Measurements from ENCODE around the gene MKLN1. TPM values are rescaled to one million over a fixed set of nuclear protein-coding genes. Genes with fewer than 3 reads are reported as not detected.

Gene MKLN1
- total RNA-seq, 1 donor from 2014 or later = 48.4 TPM

DNA sequence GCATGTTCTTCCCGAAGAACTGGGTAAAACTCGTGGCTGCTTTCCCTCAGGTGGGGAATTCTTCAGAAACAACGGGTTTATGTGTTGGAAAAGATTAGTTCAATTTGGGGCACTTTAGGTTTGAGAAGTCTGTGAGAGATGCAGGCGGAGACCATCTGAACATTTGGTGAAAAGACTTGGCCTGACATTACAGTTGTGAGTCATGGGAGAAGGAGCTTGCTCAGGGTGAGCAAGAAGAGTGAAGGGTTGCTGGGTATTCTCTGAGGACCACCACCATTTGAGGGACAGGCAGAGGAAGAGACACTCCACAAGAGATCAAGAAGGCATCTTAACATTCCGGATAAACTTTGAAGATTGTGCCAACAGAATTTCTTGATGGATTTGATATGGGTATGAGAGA is 140.1 kb downstream of the MKLN1 start:
- intact Hi-C loops (cut with DNase I) = no loop called here
- no peak for DNase-seq (ENCODE audit: extremely low spot score in 2 of 2)
- Histone ChIP-seq H3K4me1 (no peaks in the 10 kb centered on the region), H3K27me3 (no peaks in the 10 kb centered on the region), H3K9me3 (no peaks in the 10 kb centered on the region), H3K4me3 (no peak overlapping the region), H3K36me3 (peaks cover 0 to 61% of the 10 kb centered on the region in 2 donors), H3K27ac (no peak overlapping the region)
- no peak for TF ChIP-seq CTCF (IDR thresholded peaks at IDR 0.05)
- no peak for TF ChIP-seq POLR2A (IDR thresholded peaks at IDR 0.05)
- TF ChIP-seq POLR2AphosphoS5 (IDR thresholded peaks at IDR 0.05; ENCODE audit: insufficient read depth in 1 of 2, low read depth in 1 of 2) = no peak

GRCh38 chr7:131471250-131472004 is 143.8 kb downstream of the MKLN1 start:
- peaks cover 0 to 37% of the 10 kb centered on the region in 2 donors for H3K36me3 ChIP-seq
- intact Hi-C loops (cut with DNase I) = no loop called here

GRCh38 chr7:131476740-131477139 is 149.1 kb downstream of the MKLN1 start:
- no peak overlapping the region for H3K27ac ChIP-seq
- DNase-seq (ENCODE audit: extremely low spot score in 2 of 2) = no peak
- intact Hi-C loops (cut with DNase I) = no loop called here
- H3K9me3 ChIP-seq = no peaks in the 10 kb centered on the region
- H3K27me3 ChIP-seq = no peaks in the 10 kb centered on the region
- no peak for TF ChIP-seq CTCF (IDR thresholded peaks at IDR 0.05)
- TF ChIP-seq POLR2A (IDR thresholded peaks at IDR 0.05) = no peak
- no peak for TF ChIP-seq POLR2AphosphoS5 (IDR thresholded peaks at IDR 0.05; ENCODE audit: insufficient read depth in 1 of 2, low read depth in 1 of 2)
- no peak overlapping the region for H3K4me3 ChIP-seq
- H3K4me1 ChIP-seq = no peaks in the 10 kb centered on the region
- peaks cover 0 to 6% of the 10 kb centered on the region in 2 donors for H3K36me3 ChIP-seq

More at GRCh38 chr7:131471250-131472004, 143.8 kb downstream of the MKLN1 start:
- Histone ChIP-seq H3K9me3 (no peaks in the 10 kb centered on the region), H3K4me3 (no peak overlapping the region), H3K4me1 (no peaks in the 10 kb centered on the region), H3K27ac (no peak overlapping the region), H3K27me3 (no peaks in the 10 kb centered on the region)
- no peak for DNase-seq (ENCODE audit: extremely low spot score in 2 of 2)
- TF ChIP-seq POLR2AphosphoS5 (IDR thresholded peaks at IDR 0.05; ENCODE audit: insufficient read depth in 1 of 2, low read depth in 1 of 2) = no peak
- no peak for TF ChIP-seq CTCF (IDR thresholded peaks at IDR 0.05)
- no peak for TF ChIP-seq POLR2A (IDR thresholded peaks at IDR 0.05)

DNA sequence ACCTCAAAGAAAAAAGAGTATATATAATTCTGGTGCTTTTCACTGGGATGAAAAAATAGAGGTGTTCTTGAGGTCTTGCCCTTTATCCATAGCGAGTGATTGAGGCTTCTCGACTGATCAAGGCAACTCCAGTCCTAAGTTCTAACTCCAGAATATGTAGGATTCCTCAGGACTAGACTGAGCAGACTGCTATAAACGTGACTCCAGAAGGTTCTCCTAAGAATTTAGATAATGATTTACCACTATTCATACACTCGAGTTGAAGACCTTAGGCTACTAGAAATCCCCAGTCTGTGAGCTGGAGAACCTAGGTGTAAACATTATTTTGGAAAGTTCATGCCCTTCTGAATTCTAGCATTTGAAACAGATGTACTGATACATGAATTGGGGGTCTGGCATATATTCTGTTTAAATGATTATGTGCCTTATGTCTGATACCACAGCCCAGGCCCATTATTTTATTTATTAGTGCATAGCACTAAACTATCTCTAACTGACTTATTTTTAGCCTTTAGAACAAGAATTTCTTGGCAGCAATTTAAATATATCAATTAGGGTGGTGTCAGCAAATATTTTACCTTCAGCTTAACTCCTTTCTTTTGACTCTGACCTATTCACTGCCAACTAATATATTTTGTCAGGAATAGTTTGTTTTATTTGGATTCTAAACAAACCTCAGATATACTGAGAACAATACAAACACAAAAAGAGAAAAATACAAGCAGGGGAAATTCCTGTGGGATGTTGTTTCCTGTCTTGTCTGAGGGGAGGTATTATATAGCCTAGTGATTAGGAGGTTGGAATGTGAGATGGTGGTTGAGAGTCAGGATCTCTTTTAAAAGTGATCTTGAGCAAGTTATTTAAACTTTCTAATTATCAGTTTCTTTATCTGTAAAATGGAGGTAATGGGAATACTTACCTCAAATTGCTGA is 153.0 kb downstream of the MKLN1 start:
- DNase-seq (ENCODE audit: extremely low spot score in 2 of 2) = no peak
- Histone ChIP-seq H3K27ac (no peak overlapping the region), H3K4me3 (no peak overlapping the region), H3K9me3 (no peaks in the 10 kb centered on the region), H3K36me3 (peaks cover 0 to 6% of the 10 kb centered on the region in 2 donors), H3K27me3 (no peaks in the 10 kb centered on the region), H3K4me1 (no peaks in the 10 kb centered on the region)
- TF ChIP-seq POLR2AphosphoS5 (IDR thresholded peaks at IDR 0.05; ENCODE audit: insufficient read depth in 1 of 2, low read depth in 1 of 2) = no peak
- TF ChIP-seq POLR2A (IDR thresholded peaks at IDR 0.05) = no peak
- TF ChIP-seq CTCF (IDR thresholded peaks at IDR 0.05) = no peak
- intact Hi-C loops (cut with DNase I) = no loop called here
